ENCODE data around the gene PAX1.

Gene PAX1

GRCh38 chr20:21705575-21706260 lies at the start of gene PAX1:
Gene PAX1, plus strand, starts transcription at chr20:21705664. Its CDS starts 49 bp downstream, at chr20:21705713.
- Histone ChIP-seq H3K4me1 (peaks cover 0 to 35% (median 20%) of the 10 kb centered on the region in 4 donors), H3K27me3 (peaks cover 0 to 97% of the 10 kb centered on the region in 2 donors), H3K4me3 (no peak within 1 kb of the TSS), H3K27ac (no peak within 1 kb of the TSS), H3K9me3 (no peaks in the 10 kb centered on the region), H3K36me3 (no peaks in the 10 kb centered on the region)
- DNase-seq: no peak
- intact Hi-C loops (cut with DNase I; ENCODE audit: low total_unique reads): no loop called here
- no peak for TF ChIP-seq CTCF (IDR thresholded peaks at IDR 0.05)

- no peaks in the 10 kb centered on the region for H3K27me3 ChIP-seq
- DNase-seq: no peak
- no peaks in the 10 kb centered on the region for H3K9me3 ChIP-seq
- no peaks in the 10 kb centered on the region for H3K36me3 ChIP-seq
- no peak overlapping the region for H3K27ac ChIP-seq
- TF ChIP-seq CTCF (IDR thresholded peaks at IDR 0.05): no peak
- H3K4me3 ChIP-seq: no peak overlapping the region
- H3K4me1 ChIP-seq: no peaks in the 10 kb centered on the region
- intact Hi-C loops (cut with DNase I; ENCODE audit: low total_unique reads): no loop called here
These were observed 49.0 kb upstream of the PAX1 start for GRCh38 chr20:21656308-21657067.

DNA sequence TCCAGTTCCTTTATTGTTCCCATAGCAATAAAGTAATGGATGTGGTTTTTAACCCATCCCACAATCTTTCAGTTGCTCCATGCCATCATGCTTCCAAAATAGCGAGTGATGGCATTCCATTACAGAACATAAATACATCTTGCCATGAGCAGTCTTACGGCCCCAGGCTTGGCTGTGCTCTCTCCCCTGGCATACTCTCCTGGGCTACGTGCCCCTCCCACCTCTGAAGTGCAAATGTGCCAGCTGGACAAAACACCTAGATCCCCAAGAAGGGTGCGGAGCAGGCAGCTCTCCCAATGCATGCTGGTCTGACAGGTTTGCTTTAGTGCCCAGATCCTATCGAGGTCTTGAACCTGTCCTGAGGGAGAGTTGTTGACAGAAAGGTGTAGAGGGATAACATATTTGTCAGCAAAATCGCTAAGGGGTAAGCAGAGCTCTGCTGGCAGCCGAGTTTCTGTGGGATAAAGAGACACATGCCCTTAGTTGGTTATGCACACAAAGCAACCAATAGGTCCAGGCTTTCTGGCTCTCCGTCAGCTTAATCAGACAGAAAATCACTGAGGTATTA lies 43.9 kb upstream of the PAX1 start:
- H3K27me3 ChIP-seq: no peaks in the 10 kb centered on the region
- intact Hi-C loops (cut with DNase I; ENCODE audit: low total_unique reads): no loop called here
- no peak overlapping the region for H3K4me3 ChIP-seq
- no peak overlapping the region for H3K27ac ChIP-seq
- TF ChIP-seq CTCF (IDR thresholded peaks at IDR 0.05): no peak
- DNase-seq: no peak
- no peaks in the 10 kb centered on the region for H3K4me1 ChIP-seq
- no peaks in the 10 kb centered on the region for H3K36me3 ChIP-seq
- no peaks in the 10 kb centered on the region for H3K9me3 ChIP-seq

DNA sequence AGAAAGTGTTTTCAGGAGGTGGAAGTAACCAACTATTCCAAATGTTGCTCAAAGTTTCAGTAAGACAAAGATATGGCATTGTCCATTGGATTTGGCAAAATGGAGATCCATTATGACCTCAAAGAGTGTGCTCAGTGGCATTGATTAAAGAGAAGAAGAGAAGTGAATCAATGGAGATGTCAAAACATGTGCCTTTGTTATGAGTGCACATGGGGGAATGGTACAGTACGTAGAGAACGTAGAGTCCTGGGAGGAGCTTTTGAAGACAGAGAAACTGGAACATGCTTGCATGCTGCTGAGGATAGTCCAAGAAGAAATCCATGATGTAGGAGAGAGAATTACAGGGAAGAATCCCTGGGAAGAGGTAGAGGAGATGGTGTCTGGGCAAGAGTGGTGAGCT lies 42.0 kb upstream of the PAX1 start:
- no peaks in the 10 kb centered on the region for H3K27me3 ChIP-seq
- H3K36me3 ChIP-seq: no peaks in the 10 kb centered on the region
- DNase-seq: no peak
- intact Hi-C loops (cut with DNase I; ENCODE audit: low total_unique reads): no loop called here
- H3K27ac ChIP-seq: no peak overlapping the region
- no peaks in the 10 kb centered on the region for H3K4me1 ChIP-seq
- no peak for TF ChIP-seq CTCF (IDR thresholded peaks at IDR 0.05)
- no peaks in the 10 kb centered on the region for H3K9me3 ChIP-seq
- H3K4me3 ChIP-seq: no peak overlapping the region

- DNase-seq: no peak
- no peak for TF ChIP-seq CTCF (IDR thresholded peaks at IDR 0.05)
- H3K4me1 ChIP-seq: no peaks in the 10 kb centered on the region
- intact Hi-C loops (cut with DNase I; ENCODE audit: low total_unique reads): no loop called here
- H3K9me3 ChIP-seq: no peaks in the 10 kb centered on the region
- no peak overlapping the region for H3K27ac ChIP-seq
- H3K27me3 ChIP-seq: no peaks in the 10 kb centered on the region
- H3K36me3 ChIP-seq: no peaks in the 10 kb centered on the region
- H3K4me3 ChIP-seq: no peak overlapping the region
These were observed 39.6 kb upstream of the PAX1 start for GRCh38 chr20:21665687-21666446.
